ENCODE results near the gene ZC3H18.

Gene ZC3H18

DNA sequence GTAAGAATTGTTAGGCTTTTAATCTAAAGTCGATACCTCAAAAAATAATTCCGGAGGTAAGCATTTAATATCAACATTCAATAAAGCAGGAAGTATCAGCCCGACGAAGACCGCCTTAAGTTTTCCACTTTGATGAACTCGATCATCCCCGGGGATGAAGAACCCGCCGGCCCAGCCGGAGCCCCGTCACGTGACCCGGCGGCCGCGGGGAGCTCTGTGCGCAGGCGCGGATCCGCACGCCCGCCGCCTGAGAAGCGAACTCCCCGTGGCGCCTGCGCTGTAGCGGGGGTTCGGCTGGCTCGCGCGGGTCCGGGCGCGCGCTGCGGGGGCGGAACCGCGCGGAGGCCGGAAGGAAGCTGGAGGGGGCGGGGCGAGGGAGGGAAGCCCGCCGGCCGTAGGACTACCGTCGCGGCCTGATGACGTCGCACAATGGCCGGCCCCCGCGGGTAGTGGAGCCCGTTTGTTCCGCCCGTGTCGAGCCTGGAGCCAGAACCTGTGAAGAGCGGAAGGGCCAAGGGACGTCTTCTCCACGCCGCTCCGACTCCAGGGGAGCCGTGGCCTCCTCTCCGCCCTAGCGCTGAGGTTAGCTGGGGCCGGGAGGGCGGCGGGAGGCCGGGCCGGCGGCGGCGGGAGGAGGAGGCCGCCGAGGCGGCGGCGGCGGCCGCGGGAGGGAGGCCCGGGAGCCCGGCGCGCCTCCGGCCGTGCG lies at the start of gene ZC3H18:
Gene ZC3H18 (plus strand): TSS at position 419 of the 706 bp plus-strand sequence. CDS start 6,721 bp downstream, outside the sequence.
- DNase-seq (ENCODE audit: low read depth in 2 of 2), result peak; percentile 97 to 98

DNA sequence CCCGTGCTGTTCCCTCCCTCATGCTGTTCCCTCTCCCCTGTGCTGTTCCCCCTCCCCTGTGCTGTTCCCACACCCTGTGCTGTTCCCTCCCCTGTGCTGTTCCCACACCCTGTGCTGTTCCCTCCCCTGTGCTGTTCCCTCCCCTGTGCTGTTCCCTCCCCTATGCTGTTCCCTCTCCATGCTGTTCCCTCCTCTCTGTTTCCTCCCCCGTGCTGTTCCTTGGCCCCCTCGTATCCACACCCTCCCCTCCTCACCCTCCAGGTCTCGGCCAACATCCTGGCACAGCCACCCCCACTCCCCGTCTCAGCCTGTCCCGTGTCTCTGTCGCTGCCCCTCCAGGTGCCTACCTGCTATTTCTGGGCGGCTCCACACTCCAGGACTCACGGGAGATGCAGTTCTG lies 48.5 kb upstream of the ZC3H18 start:
- no peak for DNase-seq (ENCODE audit: low read depth in 2 of 2)

DNA sequence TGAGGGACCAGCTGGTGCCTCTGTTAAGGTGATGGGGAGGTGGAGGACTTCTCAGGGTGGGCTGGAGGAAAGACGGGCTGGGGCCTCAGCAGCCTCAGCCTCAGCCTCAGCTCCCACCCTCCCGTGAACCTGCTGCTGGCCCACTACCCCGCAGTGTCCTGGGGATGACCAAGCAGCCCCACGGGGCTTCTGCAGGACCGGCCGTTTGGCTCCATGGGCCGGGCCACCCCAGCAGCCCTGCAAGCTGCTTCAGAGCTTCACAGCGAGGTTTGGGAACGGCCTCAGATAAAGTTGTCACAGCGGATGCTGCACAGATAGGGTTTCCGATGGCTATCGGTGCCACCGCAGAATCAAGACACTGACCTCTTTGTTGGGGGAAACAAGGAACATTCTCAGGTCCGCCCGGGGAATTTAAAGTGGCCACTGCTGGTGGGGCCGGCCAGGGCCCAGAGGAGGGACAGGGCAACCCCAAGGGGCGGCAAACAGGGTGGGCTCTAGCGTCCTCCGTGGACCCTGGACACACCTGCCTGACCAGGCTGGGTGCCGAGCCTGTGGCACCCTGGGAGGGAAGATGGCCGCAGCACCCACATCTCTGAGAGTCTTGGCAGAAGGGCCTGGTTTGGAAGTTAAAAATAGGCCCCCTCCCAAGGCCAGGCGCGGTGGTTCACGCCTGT lies 47.8 kb upstream of the ZC3H18 start:
- no peak for DNase-seq (ENCODE audit: low read depth in 2 of 2)

DNA sequence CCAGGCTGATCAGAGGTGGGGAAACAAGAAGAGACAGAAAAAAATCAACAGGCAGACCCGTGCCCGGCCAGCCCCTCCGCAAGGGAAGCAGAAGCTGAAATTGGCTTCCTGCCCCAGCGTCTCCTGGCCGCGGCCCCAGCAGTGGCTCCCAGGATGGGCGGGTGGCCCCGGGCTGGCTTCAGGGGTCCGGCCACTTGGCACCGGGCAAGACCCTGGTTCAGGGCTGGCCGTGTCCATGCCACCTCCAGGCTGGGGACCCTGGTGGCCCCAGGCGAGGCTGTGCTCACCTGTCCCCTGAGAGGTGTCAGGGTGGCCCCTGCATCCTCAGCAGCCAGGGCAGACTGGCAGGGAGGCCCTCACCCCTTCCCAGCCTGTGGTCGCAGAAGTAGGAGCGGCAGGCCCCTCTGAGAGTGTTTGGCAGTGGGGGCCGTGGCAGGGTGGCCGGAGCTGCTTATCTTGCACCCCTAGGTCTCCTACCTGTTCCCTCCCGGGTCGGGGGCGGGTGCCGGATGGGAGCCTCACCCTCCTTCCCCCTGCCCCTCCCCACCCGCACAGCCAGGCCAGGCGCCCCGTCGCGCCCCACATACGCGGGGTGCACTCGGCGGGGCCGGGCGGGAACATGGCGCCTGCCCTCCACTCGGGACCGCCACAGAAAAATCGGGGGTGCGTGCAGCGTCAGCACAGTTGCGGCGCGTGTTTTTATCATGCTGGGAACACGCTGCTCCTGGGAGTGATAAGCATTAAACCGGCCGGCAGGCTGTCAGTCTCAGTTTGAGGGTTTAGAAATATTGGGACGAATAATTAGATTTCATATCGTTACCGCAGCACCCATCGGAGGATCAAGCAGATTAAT lies 46.7 kb upstream of the ZC3H18 start:
- DNase-seq (ENCODE audit: low read depth in 2 of 2), result no peak

DNA sequence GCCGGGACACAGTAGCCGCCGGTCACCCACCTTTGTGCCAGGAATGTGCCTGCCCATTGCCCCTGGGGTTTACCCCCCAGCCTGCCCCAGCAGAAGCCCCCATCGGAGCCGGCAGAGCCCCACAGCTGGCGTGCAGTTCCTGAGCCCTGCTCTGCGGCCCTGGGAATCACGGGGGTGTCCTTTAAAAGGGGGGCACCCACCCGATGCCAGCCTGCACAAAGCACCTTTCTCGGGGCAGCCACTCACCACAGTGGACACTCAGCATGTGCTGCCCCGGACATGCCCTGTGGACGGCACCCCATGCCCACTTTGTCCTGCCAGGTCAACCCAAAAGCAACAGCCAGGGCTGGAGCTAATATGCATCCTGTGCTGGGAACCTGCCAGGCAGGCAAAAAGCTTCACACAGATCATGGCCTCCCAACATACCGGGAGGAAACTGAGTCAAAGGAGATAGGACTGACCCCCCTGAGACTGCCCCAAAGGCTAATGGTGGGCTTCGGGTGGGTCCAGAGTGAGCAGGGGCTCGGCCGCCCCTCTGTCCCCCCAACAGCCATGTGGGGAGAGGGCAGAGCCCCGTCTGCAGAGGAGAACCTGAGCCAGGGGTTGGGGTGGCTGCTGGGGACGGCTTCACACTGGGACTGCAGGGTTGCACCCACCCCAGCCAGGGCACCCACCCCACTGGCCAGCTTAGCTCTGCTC lies 45.8 kb upstream of the ZC3H18 start:
- DNase-seq (ENCODE audit: low read depth in 2 of 2), result no peak

DNA sequence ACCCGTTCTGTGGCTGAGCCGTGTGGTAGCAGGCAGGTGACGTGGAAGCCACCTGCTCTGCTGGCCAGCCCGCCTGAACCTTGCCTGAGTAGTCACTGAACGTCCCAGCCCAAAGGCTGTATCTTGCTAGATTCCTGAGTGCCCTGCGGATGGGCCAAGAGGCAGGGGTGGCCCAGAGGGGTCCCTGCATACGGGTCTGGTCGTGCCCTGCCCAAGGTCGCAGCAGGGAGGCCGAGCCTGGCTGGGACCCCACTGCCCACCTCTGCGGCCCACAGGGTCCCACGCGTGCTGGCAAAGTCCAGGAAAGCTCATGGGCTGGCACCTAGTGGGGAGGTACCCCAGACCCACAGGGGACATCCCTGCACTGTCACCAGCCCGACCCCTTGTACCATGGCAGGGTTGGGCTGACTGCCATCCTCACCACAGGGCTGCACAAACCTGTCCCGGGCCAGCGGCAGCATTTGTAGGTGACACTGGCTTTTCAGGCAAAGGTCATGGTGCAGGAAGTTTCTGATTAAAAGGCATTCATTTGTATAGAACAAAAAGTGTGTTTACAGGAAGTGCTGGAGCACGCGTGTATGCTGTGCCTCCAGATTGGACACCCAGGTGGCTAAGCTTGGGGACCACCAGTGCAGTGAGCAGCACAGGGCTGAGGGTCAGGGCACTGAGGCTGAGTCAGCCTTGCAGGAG lies 45.1 kb upstream of the ZC3H18 start:
- DNase-seq (ENCODE audit: low read depth in 2 of 2), result no peak

DNA sequence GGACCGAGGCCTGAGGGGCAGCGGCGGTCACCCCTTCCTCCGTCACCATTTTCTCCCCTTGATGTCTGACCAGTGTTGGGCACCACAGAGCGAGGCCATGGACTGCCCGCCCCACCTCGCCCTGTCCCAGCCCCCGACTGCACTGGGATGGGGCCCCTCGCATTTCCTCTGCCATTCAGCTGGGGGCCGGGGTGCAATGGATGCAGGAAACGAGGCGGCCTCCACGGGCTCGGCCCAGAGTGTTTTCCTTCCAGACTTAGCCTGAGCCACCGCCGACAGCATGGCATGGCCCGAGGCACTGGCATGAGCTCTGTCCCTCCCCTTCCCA lies 44.6 kb upstream of the ZC3H18 start:
- no peak for DNase-seq (ENCODE audit: low read depth in 2 of 2)

DNA sequence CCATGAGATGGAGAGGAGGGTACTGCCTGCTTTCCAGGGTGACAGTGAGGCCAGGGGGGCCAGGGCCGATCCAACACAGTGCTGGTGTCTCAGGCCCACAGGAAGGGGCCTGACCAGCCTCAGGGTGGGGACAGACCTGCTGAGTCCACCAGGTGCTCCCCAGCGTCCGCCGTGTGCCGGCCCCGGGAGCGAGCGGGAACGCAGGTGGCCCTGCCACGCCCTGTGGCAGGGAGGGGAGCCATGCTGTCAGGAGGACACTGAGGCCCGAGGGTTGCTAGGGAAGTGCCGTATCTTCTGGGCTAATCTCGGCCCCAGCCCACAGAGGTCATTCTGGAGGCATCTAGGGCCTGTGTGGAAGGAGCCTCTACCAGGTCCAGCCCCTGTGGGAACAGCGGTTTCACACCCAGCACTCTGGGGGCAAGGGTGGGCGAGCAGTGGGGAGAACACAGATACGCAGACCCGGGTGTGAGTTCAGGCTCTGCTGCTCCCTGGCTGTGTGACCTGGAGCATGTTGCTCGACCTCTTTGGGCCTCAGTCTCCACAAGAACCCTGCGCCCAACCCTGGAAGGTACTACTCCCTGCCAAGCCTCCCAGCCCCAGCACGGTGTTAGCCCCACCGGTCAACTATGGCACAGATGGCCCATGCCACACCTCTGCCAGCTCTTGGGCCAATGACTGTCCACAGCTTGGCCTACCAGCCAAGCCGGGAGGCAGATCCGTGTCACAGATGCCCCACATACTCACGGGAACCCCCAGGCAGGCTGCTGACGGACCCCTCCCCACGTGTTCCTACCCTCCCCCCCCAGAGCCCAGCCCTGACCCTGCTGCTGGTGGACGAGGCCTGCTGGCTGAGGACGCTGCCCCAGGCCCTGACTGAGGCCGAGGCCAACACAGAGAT lies 43.9 kb upstream of the ZC3H18 start:
- DNase-seq (ENCODE audit: low read depth in 2 of 2), result no peak

DNA sequence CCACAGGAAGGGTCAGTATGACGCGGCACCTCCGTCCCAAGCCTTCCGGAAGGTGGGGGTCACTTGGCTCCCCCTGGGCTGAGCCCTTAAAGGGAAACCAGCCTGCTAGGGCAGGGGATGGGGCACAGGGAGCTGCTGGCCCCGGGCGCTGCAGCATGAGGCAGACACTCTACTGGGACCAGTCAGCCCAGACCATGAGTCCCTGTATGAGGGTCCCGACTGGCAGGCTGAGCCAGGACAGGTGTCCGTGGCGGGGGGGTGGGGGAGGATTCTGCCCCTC lies 43.4 kb upstream of the ZC3H18 start:
- DNase-seq (ENCODE audit: low read depth in 2 of 2), result no peak

DNA sequence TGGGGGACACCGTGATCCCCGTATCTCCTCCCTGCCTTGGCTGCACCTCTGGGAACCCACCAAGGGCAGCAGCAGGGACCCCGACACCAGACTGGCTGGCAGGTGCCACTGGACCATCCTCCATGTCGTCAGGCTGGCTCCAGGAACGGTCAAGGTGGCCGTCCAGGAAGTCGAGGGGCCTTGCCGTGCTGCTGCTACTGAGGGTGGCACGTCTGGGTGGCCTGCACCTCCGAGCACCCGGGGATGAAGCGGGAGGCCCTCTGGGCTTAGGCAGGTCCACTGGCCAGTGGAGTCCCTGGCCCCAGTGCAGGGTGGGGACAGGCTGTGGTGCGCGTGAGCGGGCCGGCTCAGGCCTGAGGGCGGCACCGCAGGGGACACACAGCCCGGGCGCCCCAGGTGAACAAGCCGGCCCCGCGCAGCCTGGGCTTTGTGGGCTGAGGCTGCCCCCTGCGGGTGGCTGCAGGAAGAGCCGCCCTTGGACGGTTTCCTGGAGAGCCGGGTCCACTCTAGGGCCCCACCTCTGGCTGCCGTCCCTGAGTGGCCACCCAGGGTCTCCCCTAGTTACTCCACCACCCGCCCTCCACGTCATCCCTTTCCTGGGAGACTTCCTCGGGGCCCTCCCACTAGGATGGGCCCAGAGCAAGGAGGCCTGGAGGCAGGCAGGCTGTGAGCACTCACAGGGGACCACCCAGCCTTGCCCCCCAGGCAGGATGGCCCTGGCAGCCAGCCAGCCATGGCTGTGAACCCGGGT lies 42.8 kb upstream of the ZC3H18 start:
- DNase-seq (ENCODE audit: low read depth in 2 of 2), result peak; percentile 15 to 31

DNA sequence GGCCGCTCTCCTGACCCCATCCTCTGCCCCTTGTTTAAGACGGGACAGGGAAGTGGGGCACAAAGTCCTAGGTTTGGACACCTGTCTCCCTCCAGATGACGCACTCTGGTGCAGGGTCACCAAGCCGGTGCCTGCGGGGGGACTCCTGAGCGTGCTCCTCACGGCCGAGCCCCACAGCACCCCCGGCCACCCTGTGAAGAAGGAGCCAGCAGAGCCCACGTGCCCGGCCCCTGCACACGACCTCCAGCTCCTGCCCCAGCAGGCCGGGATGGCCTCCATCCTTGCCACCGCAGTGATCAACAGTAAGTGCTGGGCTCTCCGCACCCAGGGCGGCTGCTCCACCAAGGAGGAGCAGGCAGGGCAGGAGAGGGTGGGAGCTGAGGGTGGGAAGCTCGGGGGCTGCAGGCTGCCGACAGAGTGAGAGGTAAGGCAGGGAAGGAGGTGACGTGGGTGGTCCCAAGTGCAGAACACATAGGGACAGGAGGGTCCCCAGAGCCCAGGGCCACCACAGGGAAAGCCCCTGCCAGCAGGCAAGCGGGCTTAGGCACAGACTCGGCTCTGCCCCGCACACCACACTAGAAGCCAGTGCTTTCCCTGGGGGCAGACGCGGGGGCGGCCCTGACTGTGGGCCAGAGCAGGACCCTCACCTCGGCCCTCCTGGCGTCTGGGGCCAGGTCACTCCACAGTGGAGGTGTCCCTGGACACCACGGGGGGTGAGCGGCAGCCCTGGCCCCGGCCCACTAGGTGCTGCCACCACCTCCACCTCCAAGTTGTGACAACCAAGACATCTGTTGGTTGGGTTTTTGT lies 42.1 kb upstream of the ZC3H18 start:
- no peak for DNase-seq (ENCODE audit: low read depth in 2 of 2)

DNA sequence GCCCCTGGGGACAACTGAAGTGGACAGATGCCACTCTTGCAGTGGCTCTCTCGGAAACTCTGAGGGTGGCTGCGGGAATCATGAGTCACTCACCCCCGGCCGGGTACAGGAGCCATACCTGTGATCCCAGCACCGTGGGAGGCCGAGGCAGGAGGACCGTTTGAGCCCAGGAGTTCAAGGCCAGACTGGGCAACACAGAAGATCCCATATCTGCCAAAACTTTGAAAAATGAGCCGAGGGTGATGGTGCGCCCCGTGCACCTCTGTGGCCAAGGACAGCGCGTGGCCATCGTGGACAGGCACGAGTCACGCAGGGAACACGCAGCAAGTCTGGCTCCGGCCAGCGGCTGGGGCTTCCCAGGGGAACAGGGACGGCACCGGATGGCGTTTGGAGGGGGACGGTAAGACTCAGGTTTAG lies 41.3 kb upstream of the ZC3H18 start:
- no peak for DNase-seq (ENCODE audit: low read depth in 2 of 2)

DNA sequence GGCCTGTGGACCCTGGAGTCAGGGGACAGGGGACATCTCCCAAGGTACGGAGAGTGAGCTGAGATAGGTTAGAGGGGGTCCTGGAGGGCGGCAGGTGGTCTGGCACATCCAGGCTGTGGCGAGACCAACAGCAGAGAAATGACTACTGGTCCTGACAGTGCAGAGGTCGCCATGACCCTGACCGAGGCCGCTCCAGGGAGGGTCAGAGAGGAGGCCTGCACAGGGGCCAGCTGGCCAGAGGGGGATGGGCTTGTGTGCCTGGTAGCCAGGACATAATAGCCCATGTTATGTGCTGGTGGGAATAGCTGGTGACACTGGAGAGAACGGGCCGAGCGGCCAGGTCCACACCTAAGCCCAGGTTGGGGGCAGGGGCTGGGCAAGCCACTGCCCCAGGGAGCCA lies 40.6 kb upstream of the ZC3H18 start:
- no peak for DNase-seq (ENCODE audit: low read depth in 2 of 2)

DNA sequence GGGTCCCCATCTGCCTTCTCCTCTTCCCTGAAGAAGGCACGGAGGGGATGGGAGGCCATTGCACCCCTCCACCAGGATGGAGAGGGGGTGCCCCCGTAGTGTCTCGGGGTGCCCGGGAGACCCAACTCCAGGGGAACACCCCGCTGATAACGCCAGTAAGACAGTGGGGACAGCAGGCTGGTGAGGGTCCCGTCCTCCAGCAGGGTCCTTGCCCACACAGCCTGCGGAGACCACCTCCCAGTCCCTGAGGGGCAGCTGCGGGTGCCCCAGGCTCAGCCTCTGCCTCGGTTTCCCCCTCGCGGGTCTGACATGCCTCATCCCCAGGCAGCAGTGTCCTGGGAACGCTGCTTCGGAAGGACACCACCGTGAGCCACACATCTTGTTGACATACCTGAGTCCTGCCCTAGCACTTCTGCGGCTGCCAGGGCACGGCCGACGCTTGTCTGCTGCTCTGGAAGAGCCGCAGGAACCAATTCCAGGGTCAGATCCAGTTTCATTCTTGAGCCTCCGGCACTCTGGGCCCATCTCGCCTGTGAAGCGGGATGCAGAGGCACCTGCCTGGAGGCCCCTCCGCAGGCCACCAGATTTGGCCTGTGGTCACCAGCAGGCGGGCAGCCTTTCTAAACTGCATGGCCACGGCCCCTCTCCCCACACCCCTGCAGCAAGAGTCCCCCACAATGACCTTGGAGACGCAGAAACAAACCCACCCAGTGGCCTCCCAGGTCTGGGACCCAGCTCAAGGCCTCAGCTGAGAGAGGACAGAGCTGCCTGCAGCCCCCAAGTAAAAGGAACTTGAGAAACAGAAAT lies 39.9 kb upstream of the ZC3H18 start:
- DNase-seq (ENCODE audit: low read depth in 2 of 2), result no peak

DNA sequence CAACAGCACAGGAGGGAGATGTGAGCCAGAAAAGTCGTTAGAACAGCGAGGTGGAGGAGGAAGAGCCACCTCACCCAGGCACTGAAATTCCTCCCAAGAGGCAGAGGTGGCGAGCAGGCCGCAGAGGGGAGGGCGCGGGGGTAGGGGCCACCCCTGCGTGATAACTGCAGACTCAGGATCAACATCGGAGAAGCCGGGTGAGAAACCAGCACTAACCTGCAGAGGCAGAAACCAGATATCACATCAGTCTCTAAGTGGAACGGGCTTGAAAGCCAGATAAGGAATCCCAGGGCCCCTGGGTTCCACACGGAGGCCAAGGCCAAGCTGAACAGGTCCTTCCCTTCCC lies 39.4 kb upstream of the ZC3H18 start:
- no peak for DNase-seq (ENCODE audit: low read depth in 2 of 2)

DNA sequence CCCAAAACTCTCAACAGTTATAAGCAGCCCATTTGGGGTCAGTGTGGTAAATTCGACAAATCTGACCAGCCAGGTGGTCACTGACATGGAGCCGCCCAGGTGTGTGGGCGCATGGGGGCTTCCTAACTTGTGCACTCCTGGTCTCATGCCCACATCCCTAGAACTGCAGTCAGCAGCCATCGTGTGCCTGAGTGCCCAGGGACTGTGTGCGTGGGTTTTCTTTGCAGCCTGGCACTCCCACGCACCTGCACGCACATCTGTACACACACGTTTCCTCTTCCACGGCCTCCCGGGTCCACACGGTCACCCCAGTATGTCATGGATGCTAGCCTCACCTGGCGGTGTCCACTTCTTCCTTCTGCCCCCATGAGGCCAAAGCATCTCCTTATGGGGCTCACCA lies 38.9 kb upstream of the ZC3H18 start:
- no peak for DNase-seq (ENCODE audit: low read depth in 2 of 2)

DNA sequence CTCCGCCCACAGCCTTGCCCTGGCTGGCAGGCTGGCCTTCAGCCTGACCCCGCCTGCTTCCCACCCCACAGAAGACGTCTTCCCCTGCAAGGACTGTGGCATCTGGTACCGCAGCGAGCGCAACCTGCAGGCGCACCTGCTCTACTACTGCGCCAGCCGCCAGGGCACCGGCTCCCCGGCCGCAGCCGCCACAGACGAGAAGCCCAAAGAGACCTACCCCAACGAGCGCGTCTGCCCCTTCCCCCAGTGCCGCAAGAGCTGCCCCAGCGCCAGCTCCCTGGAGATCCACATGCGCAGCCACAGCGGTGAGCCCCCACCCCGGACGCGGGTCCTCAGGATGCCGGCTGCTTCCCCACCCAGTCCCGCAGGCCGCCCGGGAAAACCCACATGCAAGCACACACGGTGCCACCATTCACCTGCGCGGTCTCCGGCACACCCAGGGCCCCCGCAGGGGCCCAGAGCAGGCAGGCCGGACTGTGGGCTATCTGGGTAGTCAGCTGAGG lies 38.2 kb upstream of the ZC3H18 start:
- DNase-seq (ENCODE audit: low read depth in 2 of 2), result no peak

All from stimulated activated CD8-positive, alpha-beta memory T cell treated with anti-CD3 and anti-CD28 coated beads, Interleukin-15, amount 100 ng/mL, for 48 hours (primary cell).